B cell (primary cell): ENCODE results near the gene BET1. TPM values are rescaled to one million over a fixed set of nuclear protein-coding genes. Genes with fewer than 3 reads are reported as not detected.

ENCODE experiments used
- ATAC-seq: fragments of 200-7000 bp; cut with Tn5 transposase; one replicate; pipeline ENCODE4 v1.10.0; 2021; ENCODE audit warnings: low read depth, mild to moderate bottlenecking, moderate number of reproducible peaks, moderate library complexity
- CTCF ChIA-PET: fragments of 350-600 bp; sonication (Branson Sonifier 250); formaldehyde crosslinking; loops from one replicate; lab custom pipeline; 2021; ENCODE audit warnings: antibody characterized with exemption, inconsistent platforms; lab: Charles Lee
- POLR2A ChIA-PET: fragments of 350-600 bp; sonication (Branson Sonifier 250); formaldehyde crosslinking; loops from one replicate; lab custom pipeline; 2021; ENCODE audit warnings: antibody characterized with exemption; lab: Charles Lee
- DNase-seq: peaks from one replicate; pipeline ENCODE4 v3.0.0; 2013
- H2AFZ ChIP-seq: 2 replicates; pipeline ENCODE4 v1.6.1; 2012; ENCODE audit warnings: mild to moderate bottlenecking, low read depth, low read length; ENCODE audit not compliant: insufficient read depth, poor library complexity, severe bottlenecking
- H3K27ac ChIP-seq, 2 donors: 1 replicate in 1 of 2; 2 replicates in 1 of 2; pipeline ENCODE4 v1.5.1; 2012 to 2013; ENCODE audit warnings: low read length in 2 of 2, mild to moderate bottlenecking in 2 of 2, moderate library complexity in 1 of 2
- H3K27me3 ChIP-seq, 4 experiments: fragments of 200-600 bp in 1 of 4; sonication (generic) in 1 of 4; replicated peaks in 1 of 4; 1 replicate in 2 of 4; 2 replicates in 2 of 4; pipeline versions ENCODE4 v1.6.1 to v1.7.0; 2013 to 2016; ENCODE audit warnings: low read length in 3 of 4, mild to moderate bottlenecking in 2 of 4, mixed read lengths in 1 of 4, moderate library complexity in 1 of 4; ENCODE audit not compliant: insufficient read depth in 4 of 4, control insufficient read depth in 3 of 4; ENCODE audit errors: control extremely low read depth in 1 of 4
- H3K36me3 ChIP-seq, 2 experiments: replicated peaks in 1 of 2; 1 replicate in 1 of 2; 2 replicates in 1 of 2; pipeline versions ENCODE4 v1.6.1 to v1.7.1; 2013; ENCODE audit warnings: low read length in 1 of 2; ENCODE audit not compliant: insufficient read depth in 2 of 2, control insufficient read depth in 1 of 2; ENCODE audit errors: control extremely low read depth in 1 of 2, extremely low read depth in 1 of 2
- H3K4me1 ChIP-seq, 2 donors: fragments of 200-600 bp in 1 of 2; sonication (generic) in 1 of 2; 1 replicate in 1 of 2; 2 replicates in 1 of 2; pipeline versions ENCODE4 v1.5.1 to v1.6.1; 2013 to 2017; ENCODE audit warnings: low read length in 2 of 2; ENCODE audit not compliant: control insufficient read depth in 2 of 2, insufficient read depth in 2 of 2
- H3K4me2 ChIP-seq: replicated peaks from 2 replicates; pipeline ENCODE3; 2012; ENCODE audit warnings: mild to moderate bottlenecking, low read depth, low read length; ENCODE audit not compliant: poor library complexity, severe bottlenecking
- H3K4me3 ChIP-seq, 5 experiments: fragments of 200-600 bp in 1 of 5; sonication (generic) in 1 of 5; 1 replicate in 3 of 5; 2 replicates in 2 of 5; pipeline versions ENCODE4 v1.5.1 to v1.7.0; 2011 to 2016; ENCODE audit warnings: low read length in 4 of 5, mild to moderate bottlenecking in 4 of 5, low read depth in 2 of 5, control low read depth in 1 of 5, moderate library complexity in 1 of 5; ENCODE audit not compliant: insufficient read depth in 1 of 5; ENCODE audit errors: control extremely low read depth in 1 of 5, extremely low read depth in 1 of 5
- H3K79me2 ChIP-seq: fragments of 200-600 bp; sonication (generic); one replicate; pipeline ENCODE4 v1.6.0; 2016; ENCODE audit warnings: low read length; ENCODE audit not compliant: control insufficient read depth, insufficient read depth
- H3K9ac ChIP-seq: fragments of 200-600 bp; sonication (generic); 2 replicates; pipeline ENCODE4 v1.6.1; 2017; ENCODE audit warnings: mild to moderate bottlenecking, low read length, moderate library complexity
- H3K9me3 ChIP-seq, 3 donors: one replicate each; pipeline versions ENCODE4 v1.6.1 to v1.7.1; 2013; ENCODE audit warnings: low read length in 2 of 3; ENCODE audit not compliant: control insufficient read depth in 2 of 3, insufficient read depth in 1 of 3; ENCODE audit errors: control extremely low read depth in 1 of 3
- H4K20me1 ChIP-seq: 2 replicates; pipeline ENCODE4 v1.6.0; 2012; ENCODE audit warnings: mild to moderate bottlenecking, low read length; ENCODE audit not compliant: insufficient read depth, control insufficient read depth, poor library complexity, severe bottlenecking
- H3K27ac Mint-ChIP-seq: one replicate; pipeline ENCODE4 v1.8.0; 2021; ENCODE audit warnings: mixed read lengths
- H3K27me3 Mint-ChIP-seq: one replicate; pipeline ENCODE4 v1.8.0; 2021; ENCODE audit warnings: mixed read lengths
- H3K4me1 Mint-ChIP-seq: one replicate; pipeline ENCODE4 v1.8.0; 2021; ENCODE audit warnings: mixed read lengths
- H3K4me3 Mint-ChIP-seq: one replicate; pipeline ENCODE4 v1.8.0; 2021; ENCODE audit warnings: mixed read lengths
- H3K9me3 Mint-ChIP-seq: one replicate; pipeline ENCODE4 v1.8.0; 2022; ENCODE audit warnings: mixed read lengths; ENCODE audit not compliant: insufficient read depth
- CTCF ChIP-seq: fragments of 200-600 bp; IDR thresholded peaks from one replicate; pipeline ENCODE4 v1.8.0; 2022; ENCODE audit warnings: antibody characterized with exemption, mild to moderate bottlenecking
- EZH2 ChIP-seq: IDR thresholded peaks from 2 replicates; pipeline ENCODE4 v1.6.1; 2012; ENCODE audit warnings: borderline replicate concordance, low read depth, mild to moderate bottlenecking, moderate library complexity, low read length; ENCODE audit not compliant: insufficient read depth, poor library complexity, severe bottlenecking
- WGBS: methylation state at CpG from one replicate; pipeline ENCODE4 v1.1.5; 2013; ENCODE audit warnings: missing lambda C conversion rate; ENCODE audit not compliant: insufficient coverage; 5-methylcytosine and 5-hydroxymethylcytosine counted together
- intact Hi-C: fragments of 100-400 bp; cut with micrococcal nuclease; formaldehyde crosslinking; loops from one replicate; pipeline ENCODE4 v1.10.0; 2022
- polyA plus RNA-seq: library from polyadenylated mRNA; depleted of rRNA; stranded (reverse); fragments of >200 nt; gene quantifications from 2 replicates; pipeline ENCODE4 v1.2.3, GENCODE V29; 2012
- total RNA-seq, 2 donors: library from RNA; stranded (reverse); fragments of 120-200 nt in 1 of 2; gene quantifications; 1 replicate in 1 of 2; 2 replicates in 1 of 2; pipeline versions ENCODE4 v1.2.3 to v1.2.4, GENCODE V29; 2013 to 2022

The BET1 gene
- total and polyA plus RNA-seq, 2 donors (not counting 1 experiment from before 2014, with no cell fraction given) = 16.0 to 36.1 TPM

GRCh38 chr7:94031865-94032264 is 27.7 kb upstream of the BET1 start:
- intact Hi-C loops = loop anchor here (10.0 kb wide), 1 partner anchor 53 kb away; no protein-coding TSS in a partner anchor
- H3K4me2 ChIP-seq = no peak overlapping the region

GRCh38 chr7:94030634-94031033 is 26.5 kb upstream of the BET1 start:
- H2AFZ ChIP-seq = no peak overlapping the region
- H4K20me1 ChIP-seq = no peaks in the 10 kb centered on the region
- no peaks in the 10 kb centered on the region for H3K79me2 ChIP-seq
- CTCF ChIA-PET = no interaction called here
- Mint-ChIP-seq H3K27ac (no peak overlapping the region), H3K27me3 (no peaks in the 10 kb centered on the region), H3K4me1 (peaks cover 2% of the 10 kb centered on the region), H3K4me3 (no peak overlapping the region), H3K9me3 (no peaks in the 10 kb centered on the region)
- no peak overlapping the region for H3K27ac ChIP-seq
- no peak overlapping the region for H3K4me3 ChIP-seq
- DNase-seq = no peak
- no peak for ATAC-seq
- no peak overlapping the region for H3K4me2 ChIP-seq
- intact Hi-C loops = loop anchor here (10.0 kb wide), 1 partner anchor 54 kb away; no protein-coding TSS in a partner anchor
- H3K4me1 ChIP-seq = peaks cover 0 to 2% of the 10 kb centered on the region in 2 donors
- no peaks in the 10 kb centered on the region for H3K36me3 ChIP-seq
- POLR2A ChIA-PET = no interaction called here
- no peak overlapping the region for H3K9ac ChIP-seq
- no peaks in the 10 kb centered on the region for H3K27me3 ChIP-seq
- WGBS = 100% methylated on average over 1 of the region's 3 CpGs
- TF ChIP-seq CTCF (no peak), EZH2 (no peak)
- H3K9me3 ChIP-seq = no peaks in the 10 kb centered on the region

More at GRCh38 chr7:94031865-94032264, 27.7 kb upstream of the BET1 start:
- Histone ChIP-seq H3K27ac (no peak overlapping the region), H3K27me3 (no peaks in the 10 kb centered on the region), H3K9ac (no peak overlapping the region), H2AFZ (no peak overlapping the region), H3K4me3 (no peak overlapping the region), H3K79me2 (no peaks in the 10 kb centered on the region), H3K4me1 (peaks cover 3 to 12% of the 10 kb centered on the region in 2 donors), H3K9me3 (no peaks in the 10 kb centered on the region), H3K36me3 (no peaks in the 10 kb centered on the region), H4K20me1 (no peaks in the 10 kb centered on the region)
- ChIA-PET POLR2A (no interaction called here), CTCF (no interaction called here)
- Mint-ChIP-seq H3K27me3 (no peaks in the 10 kb centered on the region), H3K4me1 (peaks cover 9% of the 10 kb centered on the region), H3K27ac (no peak overlapping the region), H3K4me3 (no peak overlapping the region), H3K9me3 (no peaks in the 10 kb centered on the region)
- no peak for ATAC-seq
- WGBS = no CpG with 5 or more reads among the region's 2 CpGs
- no peak for TF ChIP-seq CTCF
- DNase-seq = no peak
